Keratinocyte (primary cell): ENCODE measurements around the gene LTN1. TPM values are rescaled to one million over a fixed set of nuclear protein-coding genes. Genes with fewer than 3 reads are reported as not detected.

Source experiments
- DNase-seq: peaks from one replicate; pipeline ENCODE4 v3.0.0-alpha.2; 2011; ENCODE audit warnings: low read depth, missing footprints, low spot score
- FAIRE-seq: peaks from 2 replicates; lab custom pipeline; 2011; peaks lifted over from hg19 to GRCh38; lab: Jason Lieb, UNC
- H2AFZ ChIP-seq: 2 replicates; pipeline ENCODE4 v1.6.0; 2012; ENCODE audit warnings: low read length, control low read depth, inconsistent platforms; ENCODE audit not compliant: control insufficient read depth
- H3K27ac ChIP-seq: 2 replicates; pipeline ENCODE4 v1.5.1; 2011; ENCODE audit warnings: low read length; ENCODE audit not compliant: control insufficient read depth, insufficient read depth
- H3K27me3 ChIP-seq: 3 replicates; pipeline ENCODE4 v1.6.0; 2011; ENCODE audit warnings: low read length; ENCODE audit not compliant: control insufficient read depth, insufficient read depth; ENCODE audit errors: extremely low read depth
- H3K36me3 ChIP-seq, 2 experiments: 2 replicates in 1 of 2; 3 replicates in 1 of 2; pipeline ENCODE4 v1.5.1; 2011; ENCODE audit warnings: low read length in 2 of 2, mild to moderate bottlenecking in 1 of 2; ENCODE audit not compliant: control insufficient read depth in 2 of 2, insufficient read depth in 2 of 2; ENCODE audit errors: extremely low read depth in 1 of 2
- H3K4me1 ChIP-seq: 3 replicates; pipeline ENCODE4 v1.5.1; 2011; ENCODE audit warnings: low read length; ENCODE audit not compliant: control insufficient read depth, insufficient read depth; ENCODE audit errors: extremely low read depth
- H3K4me2 ChIP-seq: 3 replicates; pipeline ENCODE4 v1.6.0; 2011; ENCODE audit warnings: low read depth, low read length; ENCODE audit not compliant: control insufficient read depth, insufficient read depth; ENCODE audit errors: extremely low read depth
- H3K4me3 ChIP-seq, 3 experiments: fragments of 200-600 bp in 1 of 3; sonication (generic) in 1 of 3; 2 replicates in 2 of 3; 3 replicates in 1 of 3; pipeline ENCODE4 v1.5.1; 2011 to 2016; ENCODE audit warnings: low read length in 3 of 3, mild to moderate bottlenecking in 3 of 3, control low read depth in 2 of 3, inconsistent platforms in 1 of 3, low read depth in 1 of 3, mixed read lengths in 1 of 3, mixed run types in 1 of 3, moderate library complexity in 1 of 3; ENCODE audit not compliant: control insufficient read depth in 2 of 3, insufficient read depth in 2 of 3; ENCODE audit errors: extremely low read depth in 1 of 3
- H3K79me2 ChIP-seq: 2 replicates; pipeline ENCODE4 v1.6.0; 2012; ENCODE audit warnings: low read length; ENCODE audit not compliant: control insufficient read depth, insufficient read depth
- H3K9ac ChIP-seq: 3 replicates; pipeline ENCODE4 v1.6.0; 2011; ENCODE audit warnings: low read length; ENCODE audit not compliant: control insufficient read depth, insufficient read depth; ENCODE audit errors: extremely low read depth
- H3K9me1 ChIP-seq: 3 replicates; pipeline ENCODE4 v1.6.0; 2011; ENCODE audit warnings: low read length; ENCODE audit not compliant: control insufficient read depth, insufficient read depth; ENCODE audit errors: extremely low read depth
- H3K9me3 ChIP-seq: 2 replicates; pipeline ENCODE4 v1.5.1; 2012; ENCODE audit warnings: low read depth, low read length; ENCODE audit not compliant: control insufficient read depth
- H4K20me1 ChIP-seq: 3 replicates; pipeline ENCODE4 v1.6.0; 2011; ENCODE audit warnings: low read length; ENCODE audit not compliant: control insufficient read depth, insufficient read depth; ENCODE audit errors: extremely low read depth
- CTCF ChIP-seq, 3 experiments: IDR thresholded peaks in 1 of 3; conservative IDR thresholded peaks in 1 of 3; optimal IDR thresholded peaks in 1 of 3; 2 replicates in 2 of 3; 3 replicates in 1 of 3; pipeline versions ENCODE3 to v1.5.1; 2011; ENCODE audit warnings: low read length in 3 of 3, mild to moderate bottlenecking in 3 of 3, moderate library complexity in 2 of 3, control low read depth in 1 of 3, inconsistent platforms in 1 of 3; ENCODE audit not compliant: insufficient read depth in 2 of 3; ENCODE audit errors: extremely low read depth in 1 of 3
- EZH2 ChIP-seq: IDR thresholded peaks from one replicate; pipeline ENCODE4 v1.6.1; 2012; ENCODE audit warnings: inconsistent platforms, mild to moderate bottlenecking, low read length, moderate library complexity
- dilution Hi-C: fragments of 300-500 bp; cut with MboI; formaldehyde crosslinking; loops from one replicate; pipeline ENCODE4 v1.7.0; 2020; ENCODE audit warnings: low sequenced_read_pairs; ENCODE audit not compliant: extremely low pct_ligation_motif_present
- polyA plus RNA-seq, 5 experiments: library from polyadenylated mRNA; depleted of rRNA in 3 of 5; stranded (reverse) in 3 of 5; stranded (forward) in 1 of 5; unstranded in 1 of 5; fragments of >200 nt; gene quantifications; 1 replicate in 1 of 5; 2 replicates in 3 of 5; 3 replicates in 1 of 5; pipeline versions ENCODE4 v1.2.1 to v1.2.3, GENCODE V29; 2011 to 2012; ENCODE audit warnings: missing spikeins in 2 of 5, low read depth in 1 of 5, low replicate concordance in 1 of 5

LTN1 gene
- polyA plus RNA-seq, 1 donor (not counting 4 experiments of a cell fraction or from before 2014, with no cell fraction given), result 15.8 TPM

- H3K9me3 ChIP-seq, result no peaks in the 10 kb centered on the region
- H4K20me1 ChIP-seq, result no peaks in the 10 kb centered on the region
- no peak overlapping the region for H3K9ac ChIP-seq
- no peaks in the 10 kb centered on the region for H3K9me1 ChIP-seq
- H3K4me2 ChIP-seq, result no peak overlapping the region
- no peaks in the 10 kb centered on the region for H3K79me2 ChIP-seq
- H3K36me3 ChIP-seq, result no peaks in the 10 kb centered on the region
- H2AFZ ChIP-seq, result no peak overlapping the region
- no peak overlapping the region for H3K4me3 ChIP-seq
- DNase-seq (no peak), FAIRE-seq (no peak)
- H3K27ac ChIP-seq, result no peak overlapping the region
- TF ChIP-seq CTCF (optimal IDR thresholded peaks at IDR 0.05 in 1 of 3, IDR thresholded peaks at IDR 0.05 in 1 of 3, conservative IDR thresholded peaks at IDR 0.05 in 1 of 3; ENCODE audit: extremely low read depth in 1 of 3, insufficient read depth in 2 of 3, low read length in 3 of 3) (no peak), EZH2 (no peak)
- H3K27me3 ChIP-seq, result no peaks in the 10 kb centered on the region
- dilution Hi-C loops, result no loop called here
- H3K4me1 ChIP-seq, result no peaks in the 10 kb centered on the region
Measured at GRCh38 chr21:28910280-28910887, 82.3 kb downstream of the LTN1 start.

DNA sequence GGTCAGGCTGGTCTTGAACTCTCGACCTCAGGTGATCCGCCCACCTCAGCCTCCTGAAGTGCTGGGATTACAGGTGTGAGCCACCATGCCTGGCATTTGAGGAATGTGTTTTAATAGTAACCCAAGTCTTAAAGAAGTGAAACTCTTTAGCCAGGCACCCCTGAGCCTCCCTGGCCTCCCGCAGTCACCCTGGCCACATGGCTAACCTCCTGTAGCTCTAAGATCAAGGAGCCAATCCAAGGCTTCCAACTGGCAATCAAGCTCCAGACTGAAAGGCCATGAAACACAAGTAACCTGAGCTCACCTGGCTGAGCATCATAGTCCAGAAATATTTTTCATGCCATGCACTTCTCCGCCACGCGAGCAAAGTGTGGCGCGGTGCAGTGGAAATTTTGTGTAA lies 84.3 kb downstream of the LTN1 start:
- FAIRE-seq (no peak), DNase-seq (no peak)
- H4K20me1 ChIP-seq, result no peaks in the 10 kb centered on the region
- H2AFZ ChIP-seq, result no peak overlapping the region
- H3K9ac ChIP-seq, result no peak overlapping the region
- H3K9me1 ChIP-seq, result no peaks in the 10 kb centered on the region
- no peak overlapping the region for H3K4me3 ChIP-seq
- H3K27ac ChIP-seq, result no peak overlapping the region
- no peaks in the 10 kb centered on the region for H3K4me1 ChIP-seq
- no peak overlapping the region for H3K4me2 ChIP-seq
- dilution Hi-C loops, result no loop called here
- no peaks in the 10 kb centered on the region for H3K36me3 ChIP-seq
- TF ChIP-seq EZH2, result no peak
- TF ChIP-seq CTCF (optimal IDR thresholded peaks at IDR 0.05 in 1 of 3, IDR thresholded peaks at IDR 0.05 in 1 of 3, conservative IDR thresholded peaks at IDR 0.05 in 1 of 3; ENCODE audit: extremely low read depth in 1 of 3, insufficient read depth in 2 of 3, low read length in 3 of 3), result no peak
- H3K9me3 ChIP-seq, result no peaks in the 10 kb centered on the region
- no peaks in the 10 kb centered on the region for H3K79me2 ChIP-seq
- H3K27me3 ChIP-seq, result no peaks in the 10 kb centered on the region
